ENCODE results near the gene STUM.

The STUM gene

GRCh38 chr1:226627050-226627755, 78.6 kb downstream of the STUM start:
- H3K4me3 ChIP-seq (ENCODE audit: low read depth, low read length): no peak overlapping the region
- DNase-seq (ENCODE audit: low read depth): no peak
- no peak for TF ChIP-seq CTCF (IDR thresholded peaks at IDR 0.05; ENCODE audit: insufficient read depth, low read depth, low read length, missing control alignments)

- DNase-seq (ENCODE audit: low read depth): no peak
- H3K4me3 ChIP-seq (ENCODE audit: low read depth, low read length): no peak overlapping the region
- TF ChIP-seq CTCF (IDR thresholded peaks at IDR 0.05; ENCODE audit: insufficient read depth, low read depth, low read length, missing control alignments): no peak
Observed at GRCh38 chr1:226627924-226628611, 79.5 kb downstream of the STUM start.

- DNase-seq (ENCODE audit: low read depth): no peak
- H3K4me3 ChIP-seq (ENCODE audit: low read depth, low read length): no peak overlapping the region
- TF ChIP-seq CTCF (IDR thresholded peaks at IDR 0.05; ENCODE audit: insufficient read depth, low read depth, low read length, missing control alignments): no peak
Observed at GRCh38 chr1:226628612-226629155, 80.1 kb downstream of the STUM start.

- no peak for DNase-seq (ENCODE audit: low read depth)
- no peak for TF ChIP-seq CTCF (IDR thresholded peaks at IDR 0.05; ENCODE audit: insufficient read depth, low read depth, low read length, missing control alignments)
- H3K4me3 ChIP-seq (ENCODE audit: low read depth, low read length): no peak overlapping the region
Observed at GRCh38 chr1:226629210-226629895, 80.8 kb downstream of the STUM start.

GRCh38 chr1:226629896-226630550, 81.5 kb downstream of the STUM start:
- TF ChIP-seq CTCF (IDR thresholded peaks at IDR 0.05; ENCODE audit: insufficient read depth, low read depth, low read length, missing control alignments): no peak
- H3K4me3 ChIP-seq (ENCODE audit: low read depth, low read length): no peak overlapping the region
- no peak for DNase-seq (ENCODE audit: low read depth)

- TF ChIP-seq CTCF (IDR thresholded peaks at IDR 0.05; ENCODE audit: insufficient read depth, low read depth, low read length, missing control alignments): no peak
- no peak for DNase-seq (ENCODE audit: low read depth)
- H3K4me3 ChIP-seq (ENCODE audit: low read depth, low read length): no peak overlapping the region
Observed at GRCh38 chr1:226630592-226630991, 82.0 kb downstream of the STUM start.

Data from GM12865 (cell line).